GM21529 (cell line): Measurements from ENCODE around the gene SHC4.
"Not testable (repeated sequence)": the region's sequence is repeated elsewhere in the genome, so short reads cannot be mapped to it uniquely, and the experiment has no call there.

Experiments used
- ATAC-seq: cut with Tn5 transposase; IDR thresholded peaks from one replicate; pipeline ENCODE4 v1.9.1; 2021; ENCODE audit not compliant: unreplicated experiment

Gene SHC4

GRCh38 chr15:48855501-48856440, 107.9 kb downstream of the SHC4 start:
- no peak for ATAC-seq

- ATAC-seq: not testable (repeated sequence)
Observed at GRCh38 chr15:48854434-48854833, 109.3 kb downstream of the SHC4 start.

GRCh38 chr15:48851956-48852355, 111.8 kb downstream of the SHC4 start:
- no peak for ATAC-seq

- ATAC-seq: no peak
Observed at GRCh38 chr15:48850648-48851047, 113.1 kb downstream of the SHC4 start.

- ATAC-seq: no peak
Observed at GRCh38 chr15:48845123-48845522, 118.6 kb downstream of the SHC4 start.

GRCh38 chr15:48842501-48842900, 121.2 kb downstream of the SHC4 start:
- ATAC-seq: no peak

GRCh38 chr15:48834756-48835155, 129.0 kb downstream of the SHC4 start:
- ATAC-seq: no peak

GRCh38 chr15:48833526-48834239, 130.0 kb downstream of the SHC4 start:
- no peak for ATAC-seq

GRCh38 chr15:48832648-48833047, 131.1 kb downstream of the SHC4 start:
- no peak for ATAC-seq

GRCh38 chr15:48828906-48829305, 134.8 kb downstream of the SHC4 start:
- ATAC-seq: no peak

- no peak for ATAC-seq
Observed at GRCh38 chr15:48828471-48828870, 135.2 kb downstream of the SHC4 start.

GRCh38 chr15:48825075-48825474, 138.6 kb downstream of the SHC4 start:
- no peak for ATAC-seq

- ATAC-seq: no peak
Observed at GRCh38 chr15:48823706-48824105, 140.0 kb downstream of the SHC4 start.

- ATAC-seq: no peak
Observed at GRCh38 chr15:48823237-48823636, 140.5 kb downstream of the SHC4 start.

- no peak for ATAC-seq
Observed at GRCh38 chr15:48814286-48814685, 149.4 kb downstream of the SHC4 start.

- ATAC-seq: no peak
Observed at GRCh38 chr15:48811325-48811958, 152.3 kb downstream of the SHC4 start.

- peak; percentile 97 for ATAC-seq
Observed at GRCh38 chr15:48810414-48811324, 153.1 kb downstream of the SHC4 start, which contains the start of gene CEP152. Gene CEP152 (minus strand): TSS chr15:48811069. CDS start chr15:48805649, 5,420 bp downstream.

GRCh38 chr15:48806151-48806550, 157.6 kb downstream of the SHC4 start:
- no peak for ATAC-seq

GRCh38 chr15:48805591-48805990, 158.1 kb downstream of the SHC4 start:
- no peak for ATAC-seq

GRCh38 chr15:48803877-48804276, 159.8 kb downstream of the SHC4 start:
- ATAC-seq: no peak
